Measurements from ENCODE around the gene CACNA1C.

CACNA1C gene

GRCh38 chr12:2309647-2310046 is 256.9 kb downstream of the CACNA1C start:
- TF ChIP-seq, protein P1, sequence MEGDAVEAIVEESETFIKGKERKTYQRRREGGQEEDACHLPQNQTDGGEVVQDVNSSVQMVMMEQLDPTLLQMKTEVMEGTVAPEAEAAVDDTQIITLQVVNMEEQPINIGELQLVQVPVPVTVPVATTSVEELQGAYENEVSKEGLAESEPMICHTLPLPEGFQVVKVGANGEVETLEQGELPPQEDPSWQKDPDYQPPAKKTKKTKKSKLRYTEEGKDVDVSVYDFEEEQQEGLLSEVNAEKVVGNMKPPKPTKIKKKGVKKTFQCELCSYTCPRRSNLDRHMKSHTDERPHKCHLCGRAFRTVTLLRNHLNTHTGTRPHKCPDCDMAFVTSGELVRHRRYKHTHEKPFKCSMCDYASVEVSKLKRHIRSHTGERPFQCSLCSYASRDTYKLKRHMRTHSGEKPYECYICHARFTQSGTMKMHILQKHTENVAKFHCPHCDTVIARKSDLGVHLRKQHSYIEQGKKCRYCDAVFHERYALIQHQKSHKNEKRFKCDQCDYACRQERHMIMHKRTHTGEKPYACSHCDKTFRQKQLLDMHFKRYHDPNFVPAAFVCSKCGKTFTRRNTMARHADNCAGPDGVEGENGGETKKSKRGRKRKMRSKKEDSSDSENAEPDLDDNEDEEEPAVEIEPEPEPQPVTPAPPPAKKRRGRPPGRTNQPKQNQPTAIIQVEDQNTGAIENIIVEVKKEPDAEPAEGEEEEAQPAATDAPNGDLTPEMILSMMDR (IDR thresholded peaks at IDR 0.05; ENCODE audit: low read depth, low read length), result no peak
- H3K4me3 ChIP-seq (ENCODE audit: low read depth, low read length), result no peak overlapping the region

- TF ChIP-seq, protein P1 (IDR thresholded peaks at IDR 0.05; ENCODE audit: low read depth, low read length), result no peak
Observed at GRCh38 chr12:2311020-2311778, 258.4 kb downstream of the CACNA1C start.

DNA sequence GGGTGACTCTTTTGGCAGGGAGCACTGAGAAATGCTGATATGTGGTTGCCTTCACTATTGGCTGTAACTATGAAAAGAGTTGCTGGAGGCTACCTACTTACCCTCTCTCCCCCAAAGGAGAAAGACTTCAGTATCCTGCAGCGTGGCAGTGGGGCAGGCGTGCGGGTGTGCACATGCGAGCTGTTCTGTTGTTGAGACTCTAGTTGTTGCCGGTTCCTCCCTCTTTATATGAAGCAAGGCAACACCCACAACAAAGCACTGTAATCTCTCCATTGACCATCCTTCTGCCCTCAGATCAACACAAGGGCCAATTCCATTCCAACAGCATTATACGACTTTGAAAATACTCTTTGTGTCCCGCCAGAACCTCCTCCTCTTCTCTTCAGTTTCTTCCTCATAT is 259.4 kb downstream of the CACNA1C start:
- TF ChIP-seq, protein P1 (IDR thresholded peaks at IDR 0.05; ENCODE audit: low read depth, low read length), result no peak
- H3K4me3 ChIP-seq (ENCODE audit: low read depth, low read length), result no peak overlapping the region

More at GRCh38 chr12:2311020-2311778, 258.4 kb downstream of the CACNA1C start:
- H3K4me3 ChIP-seq (ENCODE audit: low read depth, low read length), result peak overlapping the region; percentile 13; the same call in 1 of the 2 replicates

- TF ChIP-seq, protein P1 (IDR thresholded peaks at IDR 0.05; ENCODE audit: low read depth, low read length), result no peak
- H3K4me3 ChIP-seq (ENCODE audit: low read depth, low read length), result no peak overlapping the region
Observed at GRCh38 chr12:2312770-2313169, 260.0 kb downstream of the CACNA1C start.

- TF ChIP-seq, protein P1 (IDR thresholded peaks at IDR 0.05; ENCODE audit: low read depth, low read length), result no peak
Observed at GRCh38 chr12:2314492-2314891, 261.7 kb downstream of the CACNA1C start.

GRCh38 chr12:2317772-2318171 is 265.0 kb downstream of the CACNA1C start:
- H3K4me3 ChIP-seq (ENCODE audit: low read depth, low read length), result no peak overlapping the region
- TF ChIP-seq, protein P1 (IDR thresholded peaks at IDR 0.05; ENCODE audit: low read depth, low read length), result no peak

More at GRCh38 chr12:2314492-2314891, 261.7 kb downstream of the CACNA1C start:
- H3K4me3 ChIP-seq (ENCODE audit: low read depth, low read length), result no peak overlapping the region

GRCh38 chr12:2318286-2318685 is 265.5 kb downstream of the CACNA1C start:
- H3K4me3 ChIP-seq (ENCODE audit: low read depth, low read length), result no peak overlapping the region
- TF ChIP-seq, protein P1 (IDR thresholded peaks at IDR 0.05; ENCODE audit: low read depth, low read length), result no peak

All from WI38 (cell line).